Tibial nerve (tissue), 4 donors: ENCODE data around the gene MAP3K20. TPM values are rescaled to one million over a fixed set of nuclear protein-coding genes. Genes with fewer than 3 reads are reported as not detected.
A peak's percentile ranks its signal among the peaks of the same experiment; 100 is the strongest.
"Not testable (repeated sequence)": the region's sequence is repeated elsewhere in the genome, so short reads cannot be mapped to it uniquely, and the experiment has no call there.

Experiments used
- DNase-seq, 2 donors: peaks; one replicate each; pipeline ENCODE4 v3.0.0-alpha.2; 2019; ENCODE audit warnings: low spot score in 2 of 2
- H3K27ac ChIP-seq, 4 donors: fragments of 200-600 bp; sonication (generic) in 3 of 4; one replicate each; pipeline ENCODE4 v1.5.1; 2017 to 2019; ENCODE audit warnings: mild to moderate bottlenecking in 1 of 4
- H3K27me3 ChIP-seq, 2 donors: fragments of 200-600 bp; sonication (generic) in 1 of 2; one replicate each; pipeline versions ENCODE4 v1.5.1 to v1.6.0; 2017 to 2019
- H3K36me3 ChIP-seq, 3 donors: fragments of 200-600 bp; sonication (generic); one replicate each; pipeline ENCODE4 v1.5.1; 2018 to 2019
- H3K4me1 ChIP-seq, 4 donors: fragments of 200-600 bp; sonication (generic) in 3 of 4; one replicate each; pipeline ENCODE4 v1.5.1; 2017 to 2019
- H3K4me3 ChIP-seq, 4 donors: fragments of 200-600 bp; sonication (generic) in 3 of 4; one replicate each; pipeline ENCODE4 v1.5.1; 2017 to 2019; ENCODE audit warnings: mild to moderate bottlenecking in 1 of 4, moderate library complexity in 1 of 4
- H3K9me3 ChIP-seq, 4 donors: fragments of 200-600 bp; sonication (generic) in 3 of 4; one replicate each; pipeline ENCODE4 v1.5.1; 2017 to 2019
- EP300 ChIP-seq, 2 donors: sonication (generic); formaldehyde crosslinking; IDR thresholded peaks; one replicate each; pipeline ENCODE4 v1.6.1; 2017; ENCODE audit warnings: antibody characterized with exemption in 2 of 2, mild to moderate bottlenecking in 1 of 2
- POLR2A ChIP-seq, 2 donors: fragments of 450-650 bp; IDR thresholded peaks; one replicate each; pipeline ENCODE4 v1.6.1; 2017; ENCODE audit warnings: antibody characterized with exemption in 2 of 2, mild to moderate bottlenecking in 2 of 2, moderate library complexity in 2 of 2
- WGBS, 2 donors: methylation state at CpG; one replicate each; pipeline ENCODE4 v1.1.5; 2018; 5-methylcytosine and 5-hydroxymethylcytosine counted together
- total RNA-seq, 4 donors: library from RNA; depleted of rRNA; stranded (reverse); fragments of >200 nt; gene quantifications; one replicate each; pipeline ENCODE4 v1.1.0, GENCODE V29; 2016
- TF ChIP-seq, protein P1 (sequence below), 5 experiments: fragments of 200-600 bp in 3 of 5; fragments of 450-650 bp in 2 of 5; sonication (generic) in 3 of 5; IDR thresholded peaks; one replicate each; pipeline ENCODE4 v1.5.1; 2016 to 2019; ENCODE audit warnings: antibody characterized with exemption in 5 of 5, mild to moderate bottlenecking in 3 of 5, moderate library complexity in 2 of 5

MAP3K20 gene
- total RNA-seq, 4 donors from 2014 or later: 21.9 to 32.6 (median 23.2) TPM

DNA sequence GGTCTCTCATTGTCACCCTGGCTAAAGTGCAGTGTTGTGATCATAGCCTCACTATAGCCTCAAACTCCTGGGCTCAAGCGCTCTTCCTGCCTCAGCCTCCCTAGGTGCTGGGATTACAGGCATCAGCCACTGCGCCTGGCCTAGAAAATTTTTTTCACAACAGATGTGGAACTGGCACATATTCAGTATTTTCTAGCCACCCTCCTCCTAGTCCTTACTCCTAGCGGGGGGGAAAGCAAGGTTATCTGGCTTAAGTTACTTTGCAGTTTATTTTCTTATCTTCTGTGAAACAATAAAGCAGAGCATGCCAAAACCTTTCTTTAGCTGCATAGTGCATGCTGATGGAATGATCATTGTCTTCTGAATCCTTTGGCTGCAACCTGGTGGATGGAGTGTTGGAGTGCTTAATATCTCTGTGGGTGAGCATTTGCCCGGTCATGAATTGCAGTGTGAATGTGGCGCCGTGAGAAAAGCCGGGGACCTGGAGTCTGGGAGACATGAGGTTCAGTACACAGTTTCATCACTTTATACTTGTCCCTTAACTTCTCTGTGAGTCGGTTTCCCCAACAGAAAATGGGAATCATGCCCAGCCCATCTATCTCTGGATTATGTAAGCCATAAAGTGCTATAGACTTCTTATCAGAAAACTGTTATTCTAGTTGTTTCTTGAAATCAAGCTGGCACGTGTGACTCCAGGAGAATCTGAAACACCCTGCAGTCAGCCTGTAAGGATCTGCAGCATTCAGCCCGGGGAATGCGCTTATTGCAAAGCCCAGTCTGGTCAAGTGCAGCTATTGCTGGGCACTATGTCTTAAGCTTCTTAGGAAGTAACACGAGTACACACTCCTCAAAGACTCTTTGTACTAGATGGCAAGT is 38.2 kb upstream of the MAP3K20 start:
- H3K9me3 ChIP-seq: no peaks in the 10 kb centered on the region
- no peak for DNase-seq
- no peaks in the 10 kb centered on the region for H3K27me3 ChIP-seq
- H3K4me1 ChIP-seq: no peaks in the 10 kb centered on the region
- TF ChIP-seq, protein P1, sequence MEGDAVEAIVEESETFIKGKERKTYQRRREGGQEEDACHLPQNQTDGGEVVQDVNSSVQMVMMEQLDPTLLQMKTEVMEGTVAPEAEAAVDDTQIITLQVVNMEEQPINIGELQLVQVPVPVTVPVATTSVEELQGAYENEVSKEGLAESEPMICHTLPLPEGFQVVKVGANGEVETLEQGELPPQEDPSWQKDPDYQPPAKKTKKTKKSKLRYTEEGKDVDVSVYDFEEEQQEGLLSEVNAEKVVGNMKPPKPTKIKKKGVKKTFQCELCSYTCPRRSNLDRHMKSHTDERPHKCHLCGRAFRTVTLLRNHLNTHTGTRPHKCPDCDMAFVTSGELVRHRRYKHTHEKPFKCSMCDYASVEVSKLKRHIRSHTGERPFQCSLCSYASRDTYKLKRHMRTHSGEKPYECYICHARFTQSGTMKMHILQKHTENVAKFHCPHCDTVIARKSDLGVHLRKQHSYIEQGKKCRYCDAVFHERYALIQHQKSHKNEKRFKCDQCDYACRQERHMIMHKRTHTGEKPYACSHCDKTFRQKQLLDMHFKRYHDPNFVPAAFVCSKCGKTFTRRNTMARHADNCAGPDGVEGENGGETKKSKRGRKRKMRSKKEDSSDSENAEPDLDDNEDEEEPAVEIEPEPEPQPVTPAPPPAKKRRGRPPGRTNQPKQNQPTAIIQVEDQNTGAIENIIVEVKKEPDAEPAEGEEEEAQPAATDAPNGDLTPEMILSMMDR (IDR thresholded peaks at IDR 0.05): no peak
- 73 to 81% methylated on average over 12 of the region's 12 CpGs for WGBS, 2 donors
- no peaks in the 10 kb centered on the region for H3K36me3 ChIP-seq
- no peak overlapping the region for H3K27ac ChIP-seq
- no peak overlapping the region for H3K4me3 ChIP-seq

DNA sequence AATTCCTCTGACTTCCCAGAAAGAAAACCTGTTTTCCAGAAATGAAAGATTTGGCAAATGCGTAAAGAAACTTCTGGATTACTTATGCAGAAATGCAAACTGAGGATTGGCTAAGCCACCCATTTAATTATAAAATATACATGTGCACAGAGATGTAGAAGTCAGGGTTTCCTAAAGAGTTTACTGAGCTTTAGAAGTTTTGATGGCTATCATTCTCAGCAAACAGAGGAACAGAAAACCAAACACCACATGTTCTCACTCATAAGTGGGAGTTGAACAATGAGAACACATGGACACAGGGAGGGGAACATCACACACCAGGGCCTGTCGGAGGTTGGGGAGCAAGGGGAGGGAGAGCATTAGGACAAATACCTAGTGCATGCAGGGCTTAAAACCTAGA is 37.4 kb upstream of the MAP3K20 start:
- DNase-seq, H3K9me3 ChIP-seq, H3K27me3 ChIP-seq, H3K27ac ChIP-seq, H3K4me3 ChIP-seq, H3K36me3 ChIP-seq, H3K4me1 ChIP-seq: not testable (repeated sequence)
- WGBS, 2 donors: 83 to 89% methylated on average over 2 of the region's 2 CpGs

DNA sequence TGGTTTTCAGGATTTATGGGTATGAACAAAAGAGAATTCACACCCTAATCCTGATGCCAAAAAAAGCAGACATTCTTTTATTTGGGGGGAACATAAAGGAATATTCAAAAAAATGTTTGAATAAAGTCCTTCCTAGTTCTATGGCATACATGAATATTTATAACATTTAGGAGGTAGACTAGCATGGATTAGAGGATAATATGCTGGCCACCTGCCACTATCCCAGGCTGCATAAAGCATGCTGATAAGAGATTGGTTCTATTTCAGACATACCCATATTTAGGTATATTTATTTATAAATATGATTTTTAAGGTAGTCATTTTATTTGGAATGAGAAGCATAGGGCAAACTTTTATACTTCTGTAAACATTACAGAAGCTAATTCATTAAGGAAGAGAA is 34.9 kb upstream of the MAP3K20 start:
- Histone ChIP-seq H3K9me3 (no peaks in the 10 kb centered on the region), H3K27ac (no peak overlapping the region), H3K4me3 (no peak overlapping the region), H3K27me3 (no peaks in the 10 kb centered on the region), H3K4me1 (no peaks in the 10 kb centered on the region), H3K36me3 (no peaks in the 10 kb centered on the region)
- DNase-seq: no peak
- no peak for TF ChIP-seq POLR2A (IDR thresholded peaks at IDR 0.05)
- TF ChIP-seq EP300 (IDR thresholded peaks at IDR 0.05): no peak
- TF ChIP-seq, protein P1 (IDR thresholded peaks at IDR 0.05): no peak

DNA sequence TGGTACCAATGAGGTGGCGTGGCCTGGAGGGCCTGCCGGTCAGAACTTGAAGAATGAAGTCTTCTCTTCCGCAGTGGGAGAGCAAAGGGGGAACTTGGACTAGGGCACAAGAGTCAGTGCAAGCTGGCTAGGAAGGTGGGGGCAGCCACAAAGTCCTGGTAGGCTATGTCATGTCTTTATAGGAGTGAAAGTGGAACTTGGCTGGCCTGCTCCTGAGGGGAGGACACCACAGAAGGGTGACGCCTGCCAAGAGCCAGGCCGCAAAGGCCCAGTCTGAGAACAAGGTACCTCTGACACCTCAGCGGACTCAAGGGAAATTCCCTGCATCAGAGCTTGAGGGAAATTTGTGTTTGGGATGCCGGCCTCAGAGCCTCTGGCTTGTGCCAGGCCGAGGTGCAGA is 32.2 kb upstream of the MAP3K20 start:
- Histone ChIP-seq H3K27ac (no peak overlapping the region), H3K4me3 (no peak overlapping the region), H3K4me1 (peaks cover 0 to 5% (median 1%) of the 10 kb centered on the region in 4 donors), H3K36me3 (no peaks in the 10 kb centered on the region), H3K27me3 (no peaks in the 10 kb centered on the region), H3K9me3 (no peaks in the 10 kb centered on the region)
- DNase-seq: no peak
- 85 to 91% methylated on average over 8 of the region's 8 CpGs for WGBS, 2 donors
- TF ChIP-seq EP300 (IDR thresholded peaks at IDR 0.05): peak in 1 of 2 donors; percentile 12
- TF ChIP-seq, protein P1 (IDR thresholded peaks at IDR 0.05): no peak

DNA sequence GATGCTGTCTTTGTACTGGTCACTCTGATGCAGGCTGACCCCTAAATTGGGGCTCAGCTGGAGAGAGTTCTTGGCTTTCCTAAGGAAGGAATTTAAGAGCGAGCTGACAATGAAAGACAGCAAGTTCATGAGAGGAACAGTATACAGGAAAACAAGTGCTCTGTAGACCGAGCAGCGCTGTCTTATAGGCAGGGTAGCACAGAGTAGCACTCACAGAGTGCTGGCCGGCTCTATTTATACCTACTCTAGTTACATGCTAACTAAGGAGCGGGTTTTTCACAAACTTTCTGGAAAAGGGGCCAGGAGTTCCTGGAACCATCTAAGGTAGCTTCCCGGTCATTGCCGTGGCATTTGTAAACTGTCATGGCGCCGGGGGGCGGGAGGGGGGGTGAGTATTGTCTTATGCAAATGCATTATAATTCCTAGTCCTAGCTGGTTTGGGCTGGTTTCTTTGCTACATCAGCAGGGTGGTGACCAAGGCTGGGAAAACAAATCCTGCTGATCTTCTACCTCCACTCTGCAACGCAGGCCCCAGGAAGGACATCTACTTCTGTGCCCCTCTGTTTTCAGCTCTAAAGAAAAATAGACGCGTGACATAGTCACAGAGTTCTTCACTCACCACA is 31.6 kb upstream of the MAP3K20 start:
- no peak overlapping the region for H3K27ac ChIP-seq
- TF ChIP-seq POLR2A (IDR thresholded peaks at IDR 0.05) (no peak), EP300 (IDR thresholded peaks at IDR 0.05) (no peak)
- TF ChIP-seq, protein P1 (IDR thresholded peaks at IDR 0.05): no peak
- H3K4me1 ChIP-seq: peaks cover 0 to 7% (median 3%) of the 10 kb centered on the region in 4 donors
- WGBS, 2 donors: 95 to 96% methylated on average over 8 to 13 of the region's 13 CpGs
- H3K9me3 ChIP-seq: no peaks in the 10 kb centered on the region
- no peak overlapping the region for H3K4me3 ChIP-seq
- no peaks in the 10 kb centered on the region for H3K36me3 ChIP-seq
- H3K27me3 ChIP-seq: no peaks in the 10 kb centered on the region
- no peak for DNase-seq
